Measurements from ENCODE around the gene KRTAP3-3. TPM values are rescaled to one million over a fixed set of nuclear protein-coding genes. Genes with fewer than 3 reads are reported as not detected.
A peak's percentile ranks its signal among the peaks of the same experiment; 100 is the strongest.

The KRTAP3-3 gene
- total RNA-seq, 1 donor from 2014 or later = not detected

DNA sequence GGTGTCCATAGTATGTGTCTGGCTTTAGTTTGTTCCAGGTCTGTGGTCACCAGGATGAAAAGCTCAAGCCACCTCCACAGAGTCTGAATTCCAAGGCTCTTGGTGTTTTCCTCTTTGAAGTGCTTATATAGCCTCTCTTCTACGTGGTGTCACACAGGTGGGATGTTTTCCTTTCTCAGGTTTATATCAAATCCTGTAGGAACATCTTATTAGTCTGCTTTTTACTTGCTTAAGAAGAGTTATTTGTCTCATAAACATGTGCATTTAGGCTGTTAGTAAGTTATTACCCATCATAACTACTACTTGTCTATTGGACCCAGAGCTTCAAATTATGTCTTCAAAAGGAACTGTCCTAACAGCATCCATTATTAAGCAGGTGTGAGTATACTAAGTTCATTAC, 27.1 kb downstream of the KRTAP3-3 start, which contains the start of gene KRT39:
Gene KRT39 (minus strand): TSS at position 101 of the 400 bp plus-strand sequence. CDS start 92 bp downstream, at position 9.
- intact Hi-C loops (cut with micrococcal nuclease) = loop anchor here (2.0 kb wide), 1 partner anchor 64 kb away; the partner anchor contains the start of gene KRTAP1-4

DNA sequence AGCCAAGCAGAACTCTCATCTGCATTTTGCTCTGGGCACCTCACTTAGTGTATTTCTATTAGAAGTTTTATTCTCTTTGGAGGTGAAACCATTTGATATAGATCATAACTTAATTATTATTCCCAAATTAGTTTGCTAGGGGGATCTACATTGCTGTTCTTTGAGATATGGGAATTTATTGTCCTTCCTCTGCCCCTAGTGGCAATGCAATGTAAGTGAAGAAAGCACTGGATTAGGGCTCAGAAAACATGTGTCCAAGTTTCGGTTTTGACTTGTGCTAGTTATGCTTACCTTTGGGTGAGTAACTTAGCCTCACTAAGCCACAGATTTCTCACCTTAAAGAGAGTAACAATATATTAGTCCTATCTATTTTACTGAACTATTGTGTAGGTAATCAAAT, 30.1 kb downstream of the KRTAP3-3 start:
- no peak for DNase-seq
- ATAC-seq = no peak
- intact Hi-C loops (cut with micrococcal nuclease) = no loop called here

More for the DNA sequence above, 27.1 kb downstream of the KRTAP3-3 start, which contains the start of gene KRT39:
- ATAC-seq = no peak
- no peak for DNase-seq

- intact Hi-C loops (cut with micrococcal nuclease) = no loop called here
- no peak for DNase-seq
- ATAC-seq = no peak
These were observed 31.9 kb downstream of the KRTAP3-3 start for GRCh38 chr17:40962059-40962561.

DNA sequence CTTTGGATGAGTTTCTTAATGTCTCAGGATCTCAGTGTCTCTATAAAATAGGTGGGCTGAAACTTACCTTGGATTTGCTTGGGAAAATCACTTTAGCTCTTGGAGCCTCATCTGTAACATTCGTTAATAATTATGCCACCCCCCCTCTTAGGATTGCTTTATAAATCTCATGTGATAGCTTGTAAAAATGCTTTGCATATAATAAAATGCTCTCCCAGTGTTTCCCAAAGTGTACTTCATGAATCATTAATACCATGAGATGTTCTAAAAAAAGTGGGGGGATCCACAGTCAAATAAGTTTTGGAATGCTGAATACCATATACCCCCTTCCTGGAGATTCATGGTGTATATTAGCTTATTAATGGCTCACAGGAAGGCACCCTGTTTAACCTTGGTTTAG, 32.4 kb downstream of the KRTAP3-3 start:
- DNase-seq (no peak), ATAC-seq (no peak)

DNA sequence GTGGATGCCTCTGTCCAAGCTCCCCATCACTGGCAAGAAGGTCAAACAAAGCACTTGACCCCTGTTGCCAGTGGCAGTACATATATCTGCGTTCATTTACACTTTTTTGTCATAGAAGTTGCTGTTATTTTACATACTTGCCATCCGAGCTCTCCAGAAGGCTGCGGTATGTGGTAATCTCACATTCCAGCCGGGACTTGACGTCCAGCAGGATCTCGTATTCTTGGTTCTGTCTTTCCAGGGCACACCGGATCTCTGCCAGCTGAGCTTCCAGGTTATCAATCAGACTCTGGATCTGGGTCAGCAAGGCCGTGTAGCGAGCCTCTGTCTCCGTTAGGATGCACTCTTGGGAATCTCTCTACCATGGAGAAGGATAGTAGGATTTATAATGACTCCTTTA, 33.8 kb downstream of the KRTAP3-3 start:
- no peak for ATAC-seq
- intact Hi-C loops (cut with micrococcal nuclease) = no loop called here
- DNase-seq = no peak

More for the DNA sequence above, 32.4 kb downstream of the KRTAP3-3 start:
- intact Hi-C loops (cut with micrococcal nuclease) = no loop called here

GRCh38 chr17:40958086-40958953, 35.6 kb downstream of the KRTAP3-3 start:
- intact Hi-C loops (cut with micrococcal nuclease) = no loop called here
- no peak for ATAC-seq
- no peak for DNase-seq

DNA sequence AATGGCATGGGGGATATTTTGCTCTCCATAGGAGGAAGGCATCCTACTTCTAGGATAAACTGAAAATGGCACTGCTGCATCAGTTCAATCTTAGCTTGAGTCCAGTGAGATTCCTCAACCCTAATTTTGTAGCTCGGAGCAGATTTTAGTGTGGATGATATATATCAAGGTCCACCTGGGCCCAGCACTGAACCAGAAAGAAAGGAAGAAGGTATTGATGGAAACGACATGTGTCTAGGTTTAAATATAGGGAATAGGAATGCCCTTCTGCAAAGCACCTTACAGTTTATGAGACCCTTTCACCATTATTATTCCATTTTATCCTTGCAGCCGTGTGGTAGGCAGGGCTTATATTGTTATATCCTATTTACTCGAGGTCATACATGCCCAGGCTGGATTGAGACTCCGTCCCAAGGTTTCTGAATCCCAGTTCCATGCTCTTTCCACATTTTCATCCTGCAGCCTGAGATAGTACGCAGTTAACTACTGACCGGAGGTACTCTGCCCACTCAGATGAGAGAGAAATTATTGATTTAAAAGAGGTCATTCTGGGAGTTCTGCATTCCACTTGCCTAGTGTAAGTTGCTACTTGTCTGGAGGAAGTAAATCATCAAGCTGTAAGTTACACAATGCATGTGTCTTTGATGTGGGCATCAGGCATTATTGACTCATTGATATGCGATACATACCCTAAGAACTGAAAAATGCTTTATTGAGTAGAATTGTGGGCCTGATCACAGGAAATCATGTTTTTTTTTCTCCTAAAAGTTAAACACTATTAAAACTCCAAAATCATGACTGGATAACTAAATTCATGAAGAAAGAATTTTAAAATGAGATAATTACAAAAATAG, 37.3 kb downstream of the KRTAP3-3 start:
- intact Hi-C loops (cut with micrococcal nuclease) = no loop called here
- DNase-seq (no peak), ATAC-seq (no peak)

DNA sequence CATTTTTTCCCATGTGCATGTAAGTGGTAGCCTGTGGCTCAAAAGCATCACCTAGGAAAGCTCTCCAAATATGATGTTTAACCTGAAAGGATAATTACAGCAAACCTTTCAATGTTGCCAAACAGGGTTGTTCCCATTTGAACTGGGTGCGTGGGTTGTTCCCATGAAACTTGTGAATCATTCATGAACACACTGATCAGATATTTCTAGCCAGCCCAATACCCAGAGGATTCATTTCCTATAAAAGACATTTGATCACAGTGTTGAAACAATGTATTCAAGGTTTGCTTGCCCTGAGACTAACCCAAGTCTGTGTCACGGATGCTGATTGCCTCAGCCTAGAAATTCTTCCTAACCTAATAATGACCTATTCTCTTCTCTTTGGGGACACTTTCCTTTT, 40.1 kb downstream of the KRTAP3-3 start:
- ATAC-seq (no peak), DNase-seq (no peak)
- intact Hi-C loops (cut with micrococcal nuclease) = no loop called here

- intact Hi-C loops (cut with micrococcal nuclease) = no loop called here
- no peak for DNase-seq
- no peak for ATAC-seq
These were observed 41.3 kb downstream of the KRTAP3-3 start for GRCh38 chr17:40952661-40953060.

GRCh38 chr17:40952154-40952553, 41.8 kb downstream of the KRTAP3-3 start:
- DNase-seq (no peak), ATAC-seq (no peak)
- intact Hi-C loops (cut with micrococcal nuclease) = no loop called here

- intact Hi-C loops (cut with micrococcal nuclease) = no loop called here
- no peak for ATAC-seq
- no peak for DNase-seq
These were observed 42.8 kb downstream of the KRTAP3-3 start for GRCh38 chr17:40951011-40951622.

GRCh38 chr17:40950176-40950575, 43.8 kb downstream of the KRTAP3-3 start:
- DNase-seq (no peak), ATAC-seq (no peak)
- intact Hi-C loops (cut with micrococcal nuclease) = no loop called here

- DNase-seq (no peak), ATAC-seq (peak; percentile 25)
- intact Hi-C loops (cut with micrococcal nuclease) = no loop called here
These were observed 44.5 kb downstream of the KRTAP3-3 start for GRCh38 chr17:40949418-40949817.

DNA sequence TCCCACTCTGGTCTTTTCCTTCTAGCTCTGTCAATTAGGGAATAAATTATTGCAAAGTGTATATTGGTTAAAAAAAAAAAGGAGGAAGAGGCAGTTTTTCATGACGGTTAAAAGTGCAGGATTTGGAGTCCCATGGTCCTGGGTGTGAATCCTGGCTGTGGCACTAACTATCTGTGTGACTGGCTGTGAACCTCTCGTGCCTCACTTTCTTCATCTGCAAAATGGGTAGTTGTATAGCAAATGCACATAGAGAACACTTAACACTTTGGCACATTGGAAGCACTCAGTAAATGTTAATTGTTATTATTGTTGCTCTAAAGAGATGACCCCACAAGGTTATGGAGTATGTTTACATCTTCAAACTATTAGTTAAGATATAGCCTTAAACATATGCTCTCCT, 46.0 kb downstream of the KRTAP3-3 start:
- ATAC-seq = no peak
- intact Hi-C loops (cut with micrococcal nuclease) = no loop called here
- DNase-seq = no peak

GRCh38 chr17:40945414-40945813, 48.5 kb downstream of the KRTAP3-3 start:
- intact Hi-C loops (cut with micrococcal nuclease) = no loop called here
- DNase-seq = no peak
- no peak for ATAC-seq

DNA sequence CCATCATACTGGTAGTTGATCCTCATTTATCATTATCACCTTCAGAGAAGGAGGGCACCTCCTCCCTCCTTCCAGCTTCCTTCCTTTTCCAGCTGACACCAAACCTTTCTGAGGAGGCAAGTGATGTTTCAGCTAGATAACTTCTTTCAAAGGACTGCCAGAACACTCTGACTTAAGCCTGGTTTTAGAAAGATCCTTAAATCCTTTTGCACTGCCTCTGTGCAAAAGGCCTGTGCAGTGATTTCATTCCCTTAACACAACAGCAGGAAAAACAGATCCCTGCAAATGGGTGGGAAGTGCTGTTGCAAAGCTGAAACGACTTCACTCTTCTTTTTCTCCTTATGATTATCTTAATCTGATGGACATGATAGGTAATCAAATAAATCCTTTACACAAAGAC, 49.4 kb downstream of the KRTAP3-3 start:
- DNase-seq (no peak), ATAC-seq (no peak)
- intact Hi-C loops (cut with micrococcal nuclease) = no loop called here
